Left ventricle myocardium inferior (tissue), 1 donor: Measurements from ENCODE around the gene RORC. TPM values are rescaled to one million over a fixed set of nuclear protein-coding genes. Genes with fewer than 3 reads are reported as not detected.
A peak's percentile ranks its signal among the peaks of the same experiment; 100 is the strongest.
"Not testable (repeated sequence)": the region's sequence is repeated elsewhere in the genome, so short reads cannot be mapped to it uniquely, and the experiment has no call there.

Source experiments
- DNase-seq: peaks from one replicate; pipeline ENCODE4 v3.0.0-alpha.2; 2020
- H3K27ac ChIP-seq: fragments of 200-600 bp; replicated peaks from 2 replicates; pipeline ENCODE4 v1.8.0; 2021
- H3K27me3 ChIP-seq: fragments of 200-600 bp; 2 replicates; pipeline ENCODE4 v1.8.0; 2021; ENCODE audit warnings: low read depth
- H3K36me3 ChIP-seq: fragments of 200-600 bp; 2 replicates; pipeline ENCODE4 v1.8.0; 2021
- H3K4me1 ChIP-seq: fragments of 200-600 bp; 2 replicates; pipeline ENCODE4 v1.8.0; 2021
- H3K4me3 ChIP-seq: fragments of 200-600 bp; 2 replicates; pipeline ENCODE4 v1.8.0; 2021; ENCODE audit warnings: mild to moderate bottlenecking, moderate library complexity
- H3K9me3 ChIP-seq: fragments of 200-600 bp; replicated peaks from 2 replicates; pipeline ENCODE4 v1.8.0; 2021
- CTCF ChIP-seq: fragments of 200-600 bp; IDR thresholded peaks from 2 replicates; pipeline ENCODE4 v1.8.0; 2021; ENCODE audit warnings: antibody characterized with exemption, mild to moderate bottlenecking, borderline replicate concordance
- intact Hi-C: fragments of 100-400 bp; cut with micrococcal nuclease; formaldehyde crosslinking; loops from one replicate; pipeline ENCODE4 v1.11.0; 2022
- total RNA-seq: library from RNA; stranded (reverse); fragmentation: NEBNext Ultra II Directional; extraction: Animal tissue kit (Norgen Biotek cat#: 25700); gene quantifications from one replicate; pipeline ENCODE4 v1.2.1, GENCODE V29; 2021
- donor health status: DM: no; HTN: yes; CAD: no; lungs with severe emphysema.

RORC gene
- total RNA-seq, 1 donor from 2014 or later = 10.3 TPM

GRCh38 chr1:151783796-151784195 lies 47.8 kb downstream of the RORC start:
- Histone ChIP-seq H3K36me3 (peaks cover 26% of the 10 kb centered on the region), H3K27me3 (no peaks in the 10 kb centered on the region), H3K27ac (peak overlapping the region; percentile 16), H3K4me1 (no peaks in the 10 kb centered on the region), H3K4me3 (no peak overlapping the region), H3K9me3 (no peaks in the 10 kb centered on the region)
- no peak for TF ChIP-seq CTCF
- intact Hi-C loops = no loop called here
- DNase-seq = no peak

- no peak overlapping the region for H3K4me3 ChIP-seq
- peaks cover 37% of the 10 kb centered on the region for H3K36me3 ChIP-seq
- peak overlapping the region; percentile 16 for H3K27ac ChIP-seq
- H3K9me3 ChIP-seq = no peaks in the 10 kb centered on the region
- no peak for TF ChIP-seq CTCF
- H3K4me1 ChIP-seq = no peaks in the 10 kb centered on the region
- no peak for DNase-seq
- intact Hi-C loops = no loop called here
- no peaks in the 10 kb centered on the region for H3K27me3 ChIP-seq
Observed at GRCh38 chr1:151782741-151783140, 48.9 kb downstream of the RORC start.

GRCh38 chr1:151782026-151782425 lies 49.6 kb downstream of the RORC start:
- peaks cover 42% of the 10 kb centered on the region for H3K36me3 ChIP-seq
- intact Hi-C loops, H3K4me3 ChIP-seq, H3K27ac ChIP-seq, H3K27me3 ChIP-seq, H3K9me3 ChIP-seq, DNase-seq, H3K4me1 ChIP-seq: not testable (repeated sequence)

GRCh38 chr1:151780736-151781135 lies 50.9 kb downstream of the RORC start:
- DNase-seq, H3K27ac ChIP-seq, H3K4me3 ChIP-seq, H3K27me3 ChIP-seq, intact Hi-C loops, H3K4me1 ChIP-seq, H3K9me3 ChIP-seq: not testable (repeated sequence)
- H3K36me3 ChIP-seq = peaks cover 55% of the 10 kb centered on the region

GRCh38 chr1:151779852-151780251 lies 51.8 kb downstream of the RORC start:
- peaks cover 63% of the 10 kb centered on the region for H3K36me3 ChIP-seq
- TF ChIP-seq CTCF = no peak
- DNase-seq = no peak
- intact Hi-C loops = no loop called here
- H3K4me3 ChIP-seq = no peak overlapping the region
- H3K27me3 ChIP-seq = no peaks in the 10 kb centered on the region
- no peaks in the 10 kb centered on the region for H3K9me3 ChIP-seq
- H3K27ac ChIP-seq = no peak overlapping the region
- no peaks in the 10 kb centered on the region for H3K4me1 ChIP-seq

- no peak overlapping the region for H3K27ac ChIP-seq
- H3K4me3 ChIP-seq = no peak overlapping the region
- peaks cover 81% of the 10 kb centered on the region for H3K36me3 ChIP-seq
- TF ChIP-seq CTCF = no peak
- DNase-seq = no peak
- intact Hi-C loops = no loop called here
- H3K9me3 ChIP-seq = no peaks in the 10 kb centered on the region
- H3K4me1 ChIP-seq = no peaks in the 10 kb centered on the region
- H3K27me3 ChIP-seq = no peaks in the 10 kb centered on the region
Observed at GRCh38 chr1:151777317-151777716, 54.3 kb downstream of the RORC start.

- peaks cover 77% of the 10 kb centered on the region for H3K36me3 ChIP-seq
- H3K27me3 ChIP-seq = no peaks in the 10 kb centered on the region
- DNase-seq = no peak
- H3K9me3 ChIP-seq = no peaks in the 10 kb centered on the region
- no peak overlapping the region for H3K4me3 ChIP-seq
- no peaks in the 10 kb centered on the region for H3K4me1 ChIP-seq
- H3K27ac ChIP-seq = no peak overlapping the region
- no peak for TF ChIP-seq CTCF
- intact Hi-C loops = no loop called here
Observed at GRCh38 chr1:151776665-151777062, 54.9 kb downstream of the RORC start.
